Measurements from ENCODE around the gene ORC4.

DNA sequence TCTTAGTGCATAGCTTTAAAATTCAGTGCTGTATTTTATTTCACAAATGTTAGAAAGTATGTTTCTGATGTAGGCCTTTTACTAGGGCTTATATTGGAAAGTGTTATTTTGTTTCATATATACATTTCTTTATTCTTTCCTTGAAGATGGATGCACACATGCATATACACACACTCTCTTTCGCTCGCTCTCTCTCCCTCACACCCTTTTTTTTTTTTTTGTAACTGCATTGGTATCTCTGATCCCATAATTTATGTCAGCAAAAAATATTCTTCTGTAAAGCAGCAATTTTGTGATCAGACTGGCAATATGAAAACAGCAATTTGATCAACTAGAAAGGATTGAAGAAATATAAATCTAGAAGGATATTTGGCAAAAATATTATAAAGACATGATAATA is 2.3 kb upstream of the ORC4 start:
- no peak for TF ChIP-seq EZH2 (IDR thresholded peaks at IDR 0.05; ENCODE audit: insufficient read depth, poor library complexity, severe bottlenecking)
- TF ChIP-seq EZH2phosphoT487 (IDR thresholded peaks at IDR 0.05; ENCODE audit: insufficient read depth, low read depth): no peak
